K562 (cell line): ENCODE measurements around the gene MVB12B. TPM values are rescaled to one million over a fixed set of nuclear protein-coding genes. Genes with fewer than 3 reads are reported as not detected.

Source experiments
- polyA plus RNA-seq, 8 experiments: library from polyadenylated mRNA; depleted of rRNA in 4 of 8; stranded (reverse) in 5 of 8; unstranded in 3 of 8; fragments of >200 nt; fragmentation: Nextera tagmentation in 2 of 8; fragmentation: Illumina TruSeq in 1 of 8; extraction: Ambion mirVana in 2 of 8; extraction: Trizol in 1 of 8; gene quantifications; 2 replicates each; pipeline versions ENCODE4 v1.2.1 to v1.2.3, GENCODE V29; 2011 to 2014; ENCODE audit warnings: inconsistent platforms in 1 of 8, missing spikeins in 1 of 8
- total RNA-seq, 7 experiments: library from RNA; depleted of rRNA in 6 of 7; stranded (reverse); fragments of >200 nt in 6 of 7; fragmentation: Illumina TruSeq in 2 of 7; extraction: Trizol in 2 of 7; gene quantifications; 2 replicates each; pipeline versions ENCODE4 v1.2.1 to v1.2.3, GENCODE V29; 2011 to 2021; ENCODE audit warnings: low replicate concordance in 1 of 7
- TF ChIP-seq, protein P1 (sequence below), 2 experiments: fragments of 450-650 bp in 1 of 2; sonication (generic) in 1 of 2; formaldehyde crosslinking in 1 of 2; IDR thresholded peaks; 2 replicates each; pipeline versions ENCODE4 v1.7.1 to v1.9.0; 2016 to 2022; ENCODE audit warnings: inconsistent platforms in 1 of 2, mild to moderate bottlenecking in 1 of 2, missing genetic modification reagents in 1 of 2

MVB12B gene
- total and polyA plus RNA-seq, 9 of the 15 experiments (the other 6 are each of a cell fraction or from before 2014, with no cell fraction given) = not detected

DNA sequence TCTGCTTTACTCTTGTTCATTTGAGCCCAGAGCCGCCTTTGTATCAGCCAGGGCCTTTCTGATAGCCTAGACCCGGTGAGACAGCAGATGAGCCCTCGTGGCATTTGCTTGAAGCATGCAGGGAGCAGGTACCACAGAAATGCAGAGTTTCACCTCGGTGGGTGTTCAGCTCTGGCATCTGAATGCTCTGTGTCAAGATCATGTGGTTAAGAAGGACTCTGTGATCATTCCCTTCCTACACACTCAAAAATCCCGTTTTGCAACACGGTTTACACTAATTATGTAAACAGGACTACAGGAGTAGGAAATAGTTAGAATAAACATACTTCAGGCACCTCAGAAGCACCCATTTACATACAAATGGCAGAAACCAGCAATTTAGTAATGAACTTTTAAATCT lies 67.2 kb downstream of the MVB12B start (continued):
- TF ChIP-seq, protein P1, sequence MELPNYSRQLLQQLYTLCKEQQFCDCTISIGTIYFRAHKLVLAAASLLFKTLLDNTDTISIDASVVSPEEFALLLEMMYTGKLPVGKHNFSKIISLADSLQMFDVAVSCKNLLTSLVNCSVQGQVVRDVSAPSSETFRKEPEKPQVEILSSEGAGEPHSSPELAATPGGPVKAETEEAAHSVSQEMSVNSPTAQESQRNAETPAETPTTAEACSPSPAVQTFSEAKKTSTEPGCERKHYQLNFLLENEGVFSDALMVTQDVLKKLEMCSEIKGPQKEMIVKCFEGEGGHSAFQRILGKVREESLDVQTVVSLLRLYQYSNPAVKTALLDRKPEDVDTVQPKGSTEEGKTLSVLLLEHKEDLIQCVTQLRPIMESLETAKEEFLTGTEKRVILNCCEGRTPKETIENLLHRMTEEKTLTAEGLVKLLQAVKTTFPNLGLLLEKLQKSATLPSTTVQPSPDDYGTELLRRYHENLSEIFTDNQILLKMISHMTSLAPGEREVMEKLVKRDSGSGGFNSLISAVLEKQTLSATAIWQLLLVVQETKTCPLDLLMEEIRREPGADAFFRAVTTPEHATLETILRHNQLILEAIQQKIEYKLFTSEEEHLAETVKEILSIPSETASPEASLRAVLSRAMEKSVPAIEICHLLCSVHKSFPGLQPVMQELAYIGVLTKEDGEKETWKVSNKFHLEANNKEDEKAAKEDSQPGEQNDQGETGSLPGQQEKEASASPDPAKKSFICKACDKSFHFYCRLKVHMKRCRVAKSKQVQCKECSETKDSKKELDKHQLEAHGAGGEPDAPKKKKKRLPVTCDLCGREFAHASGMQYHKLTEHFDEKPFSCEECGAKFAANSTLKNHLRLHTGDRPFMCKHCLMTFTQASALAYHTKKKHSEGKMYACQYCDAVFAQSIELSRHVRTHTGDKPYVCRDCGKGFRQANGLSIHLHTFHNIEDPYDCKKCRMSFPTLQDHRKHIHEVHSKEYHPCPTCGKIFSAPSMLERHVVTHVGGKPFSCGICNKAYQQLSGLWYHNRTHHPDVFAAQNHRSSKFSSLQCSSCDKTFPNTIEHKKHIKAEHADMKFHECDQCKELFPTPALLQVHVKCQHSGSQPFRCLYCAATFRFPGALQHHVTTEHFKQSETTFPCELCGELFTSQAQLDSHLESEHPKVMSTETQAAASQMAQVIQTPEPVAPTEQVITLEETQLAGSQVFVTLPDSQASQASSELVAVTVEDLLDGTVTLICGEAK (IDR thresholded peaks at IDR 0.05) = no peak
- TF ChIP-seq, protein P1 (CRISPR knock-in tag; IDR thresholded peaks at IDR 0.05) = no peak
